Measurements from ENCODE around the gene DHX8.

The DHX8 gene

DNA sequence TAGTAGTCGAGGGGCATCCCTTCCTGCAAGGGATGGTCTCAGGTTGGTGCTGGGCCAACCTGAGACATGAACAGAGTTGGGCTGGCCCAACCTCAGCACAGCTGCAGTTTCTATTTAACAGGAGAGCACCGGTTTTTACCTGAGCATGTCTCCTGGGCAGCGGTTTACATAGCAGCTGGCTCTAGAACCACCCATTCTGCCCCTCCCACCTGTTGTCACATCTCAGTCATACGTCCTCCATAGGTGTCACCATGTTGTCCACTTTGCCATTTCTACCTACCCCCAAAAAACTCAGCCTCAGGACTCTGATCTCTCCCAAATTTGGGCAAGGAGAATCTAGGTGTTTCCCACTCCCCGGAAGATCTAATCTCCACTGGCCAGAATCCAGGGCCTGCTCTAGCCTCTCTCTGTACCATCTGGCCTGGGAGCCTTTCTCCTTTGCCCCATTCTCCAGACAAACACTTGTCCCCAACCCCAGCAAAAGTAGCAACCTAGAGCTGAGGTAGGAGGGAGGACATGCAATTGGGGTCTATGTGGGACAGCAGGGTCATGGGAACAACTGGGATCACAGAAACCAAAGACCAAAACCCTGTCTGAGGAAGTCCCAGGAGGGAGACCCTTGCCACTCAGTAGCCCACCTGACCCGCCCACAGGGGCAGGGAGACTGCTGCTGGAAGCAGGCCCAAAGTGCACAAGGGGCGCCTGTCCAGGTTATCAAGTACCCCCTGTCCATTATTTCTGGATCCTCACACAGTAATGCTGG is 43.3 kb downstream of the DHX8 start:
- no peak for DNase-seq

- no peak for DNase-seq
These were observed 44.7 kb downstream of the DHX8 start for GRCh38 chr17:43528319-43528987.

DNA sequence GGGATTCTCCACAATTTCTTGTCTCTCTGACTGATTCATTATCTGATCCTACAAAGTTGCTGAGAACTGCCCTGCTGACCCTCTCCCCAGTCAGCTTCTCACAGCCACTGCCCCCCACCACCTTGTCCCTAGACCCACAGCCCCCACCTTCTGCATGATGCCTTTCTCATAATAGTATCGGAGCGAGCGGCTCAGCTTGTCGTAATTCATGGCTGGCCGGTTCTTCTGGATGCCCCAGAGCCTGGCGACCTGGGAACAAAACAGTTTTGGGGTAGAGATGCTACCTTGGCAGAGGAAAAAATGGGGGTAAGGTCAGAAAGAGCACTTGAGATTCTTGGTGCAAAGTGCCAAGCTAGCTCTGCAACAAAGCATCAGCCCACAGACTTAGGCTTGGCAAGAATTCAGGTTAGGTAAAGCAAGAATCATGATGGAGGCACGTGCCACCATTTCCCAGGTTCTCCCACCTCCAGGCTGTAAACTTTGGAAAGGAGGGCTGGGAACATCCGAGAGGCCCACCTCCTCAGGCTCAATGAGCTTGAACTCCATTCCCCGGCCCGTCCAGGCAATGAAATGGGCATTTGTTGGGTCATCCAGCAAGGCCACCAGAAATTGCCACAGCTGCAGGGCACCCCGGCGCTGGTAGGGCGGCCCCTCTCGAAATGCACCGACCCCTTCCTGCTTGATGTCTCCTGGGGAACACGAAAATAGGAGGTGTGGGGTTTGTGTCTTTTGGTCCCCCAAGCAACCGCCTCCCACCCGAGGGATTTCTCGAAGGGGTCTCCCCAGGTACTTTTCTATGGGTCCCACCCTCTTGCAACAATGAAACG is 45.4 kb downstream of the DHX8 start:
- no peak for DNase-seq

DNA sequence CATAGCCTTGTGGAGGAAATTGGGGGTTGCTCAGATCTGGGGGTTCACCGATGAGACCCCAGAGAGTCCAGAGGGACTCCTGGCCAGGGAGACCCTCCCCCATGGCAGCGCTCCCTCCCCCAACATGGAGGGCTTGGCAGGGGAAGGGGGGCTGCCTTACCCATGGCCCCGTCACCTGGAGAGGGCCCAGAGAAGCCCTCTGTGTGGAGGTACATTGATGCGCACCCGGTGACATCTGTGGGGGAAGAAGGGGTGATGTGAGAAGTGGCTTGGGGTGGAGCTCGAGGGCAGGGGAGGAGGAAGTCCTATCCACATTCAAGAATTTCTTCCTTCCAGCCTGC is 46.1 kb downstream of the DHX8 start:
- DNase-seq = no peak

- peak; percentile 63 for DNase-seq
These were observed 46.7 kb downstream of the DHX8 start for GRCh38 chr17:43530288-43531081.

DNA sequence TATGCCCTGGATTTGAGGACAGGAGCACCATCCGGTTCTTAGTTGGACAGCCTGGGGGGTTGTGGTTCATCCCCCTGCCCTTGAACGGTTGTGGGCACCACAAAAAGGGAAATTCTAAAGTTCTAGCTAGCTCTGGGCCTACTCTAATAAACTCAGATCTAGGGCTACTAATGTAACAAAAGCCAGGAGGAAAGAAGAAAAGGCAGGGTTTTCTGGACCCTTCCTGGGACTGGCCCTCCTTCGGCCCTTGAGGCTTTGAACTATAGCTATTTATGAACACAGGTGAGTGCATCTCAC is 47.3 kb downstream of the DHX8 start:
- no peak for DNase-seq

GRCh38 chr17:43531955-43532354 is 48.2 kb downstream of the DHX8 start:
- no peak for DNase-seq

- no peak for DNase-seq
These were observed 48.8 kb downstream of the DHX8 start for GRCh38 chr17:43532581-43532980.

- no peak for DNase-seq
These were observed 49.9 kb downstream of the DHX8 start for GRCh38 chr17:43533699-43534098.

DNA sequence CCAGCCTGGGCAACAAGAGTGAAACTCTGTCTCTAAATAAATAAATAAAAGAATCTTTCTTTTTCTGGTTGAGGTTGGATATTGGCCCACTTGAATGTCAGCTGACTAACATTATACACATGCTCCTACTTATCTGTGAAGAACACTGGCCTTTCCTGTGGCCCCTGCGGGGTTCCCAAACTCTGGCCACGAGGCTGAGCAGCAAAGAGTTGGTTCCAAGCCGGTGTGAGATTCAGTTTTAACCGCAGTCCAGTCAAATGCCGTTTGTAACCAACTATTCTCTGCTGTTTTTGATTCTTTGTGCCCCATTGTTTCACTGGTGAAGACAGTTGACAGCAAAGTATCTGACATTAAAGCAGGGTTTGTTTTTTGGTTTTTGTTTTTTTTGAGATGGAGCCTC is 51.1 kb downstream of the DHX8 start:
- DNase-seq = no peak

DNA sequence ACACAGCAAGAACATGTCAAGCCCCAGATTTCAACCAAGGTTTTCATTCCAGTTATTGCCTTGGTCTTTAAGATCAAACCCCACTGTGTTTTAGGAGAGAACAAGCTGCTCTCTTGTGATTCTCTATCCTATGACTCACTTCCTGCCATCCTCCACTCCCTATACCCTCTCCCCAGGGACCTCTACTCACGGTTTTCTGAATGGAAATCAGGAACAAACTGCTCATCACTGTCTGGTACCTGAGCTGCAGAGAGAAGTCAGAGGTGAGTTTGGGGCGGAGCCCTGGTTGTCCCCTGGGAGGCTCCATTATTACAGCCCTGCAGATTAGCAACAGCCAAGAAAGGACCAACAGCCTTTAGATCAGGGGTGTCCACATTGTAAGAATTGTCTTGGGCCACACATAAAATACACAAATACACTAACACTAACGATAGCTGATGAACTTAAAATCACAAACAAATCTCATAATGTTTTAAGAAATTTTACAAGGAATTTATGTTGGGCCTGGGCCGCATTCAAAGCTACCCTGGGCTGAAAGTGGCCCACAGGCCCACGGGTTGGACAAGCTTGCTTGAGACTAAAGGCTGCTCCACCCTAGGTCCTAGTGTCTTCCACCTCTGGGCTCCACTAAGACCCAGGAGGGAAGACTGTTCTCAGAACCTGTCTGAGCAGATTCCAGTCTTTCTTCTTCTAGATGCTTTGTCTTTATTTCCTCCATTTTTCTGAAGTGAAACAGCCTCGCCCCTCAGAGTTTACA is 52.6 kb downstream of the DHX8 start:
- peak; percentile 37 for DNase-seq

- no peak for DNase-seq
These were observed 57.3 kb downstream of the DHX8 start for GRCh38 chr17:43540821-43541674.

DNA sequence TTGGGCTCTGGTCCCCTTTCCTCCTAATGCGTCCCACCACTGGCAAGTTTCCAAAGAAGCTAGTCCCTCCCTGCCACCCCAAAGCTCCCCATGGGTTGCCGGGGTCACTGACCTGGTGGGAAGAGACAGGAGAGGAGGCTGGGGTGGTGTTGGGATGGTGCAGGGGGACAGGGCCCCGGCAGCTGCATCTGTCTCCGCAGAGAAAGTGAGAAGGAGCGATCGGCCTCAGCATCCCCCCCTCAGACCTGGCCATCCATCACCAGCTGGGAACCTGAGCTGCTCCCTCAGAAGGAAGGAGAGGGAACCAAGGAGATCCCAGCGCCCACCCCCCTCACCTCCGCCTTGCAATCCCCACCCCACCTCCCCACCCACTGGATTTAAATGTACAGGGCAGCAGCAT is 59.1 kb downstream of the DHX8 start:
- no peak for DNase-seq

- no peak for DNase-seq
These were observed 59.5 kb downstream of the DHX8 start for GRCh38 chr17:43543300-43543699.

GRCh38 chr17:43543771-43544575 is 60.2 kb downstream of the DHX8 start:
- no peak for DNase-seq

GRCh38 chr17:43545383-43545632 is 61.5 kb downstream of the DHX8 start:
- no peak for DNase-seq

GRCh38 chr17:43546319-43547188 is 62.8 kb downstream of the DHX8 start, which contains the start of gene ETV4:
TSS of gene ETV4 (minus strand) at chr17:43546340. CDS start at chr17:43545617, 723 bp downstream.
- peak; percentile 88 for DNase-seq

GRCh38 chr17:43547189-43547550 is 63.4 kb downstream of the DHX8 start:
- no peak for DNase-seq

DNA sequence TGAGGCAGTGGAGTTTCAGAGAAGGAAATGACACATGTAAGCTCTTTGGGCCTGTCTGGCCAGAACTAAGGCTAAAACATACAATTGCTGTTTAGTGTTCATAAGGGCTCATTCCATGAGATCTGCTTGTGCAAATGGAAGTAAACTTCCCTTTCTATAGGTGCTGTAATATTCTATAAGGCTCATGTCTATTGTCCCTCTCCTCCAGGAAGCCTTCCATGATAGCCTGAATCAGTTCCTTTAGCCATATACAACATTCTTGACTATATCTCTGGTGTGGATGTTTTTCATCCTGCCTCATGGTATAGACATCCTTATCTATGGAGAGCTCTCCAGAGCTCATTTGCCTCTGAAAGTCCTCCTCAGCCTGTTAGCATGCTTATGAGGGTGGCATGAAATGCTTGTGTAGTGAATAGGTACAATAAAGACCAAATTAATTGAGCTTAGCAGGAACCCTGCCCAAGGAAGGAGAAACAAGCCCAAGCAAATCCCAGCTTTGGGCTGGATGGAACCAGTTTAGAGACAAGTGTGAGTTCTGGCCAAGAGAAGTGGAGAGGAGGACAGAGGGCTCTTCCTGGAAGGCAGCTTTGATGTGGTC is 64.0 kb downstream of the DHX8 start:
- no peak for DNase-seq

Data from amniotic stem cell (primary cell).